ENCODE results near the gene HSD17B10.

DNA sequence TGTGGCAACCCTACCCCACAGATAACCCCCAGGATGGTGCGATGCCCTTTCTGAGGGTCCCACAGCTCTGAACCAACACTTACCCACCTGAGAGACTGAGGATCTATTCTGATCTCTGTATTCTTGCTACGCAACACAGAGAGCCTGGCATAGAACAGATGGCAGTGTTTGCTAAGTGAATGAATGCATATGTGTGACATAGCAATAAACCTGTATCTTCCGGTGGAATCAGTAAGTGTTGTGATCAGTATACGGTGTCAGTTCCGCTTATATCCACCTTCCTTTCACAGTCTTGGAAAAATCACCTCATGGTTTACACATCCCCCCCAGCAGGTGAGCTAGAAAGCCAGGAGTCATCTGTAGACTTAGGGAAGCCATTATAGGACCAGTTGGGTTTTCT, 5.9 kb upstream of the HSD17B10 start:
- TF ChIP-seq, protein P1, sequence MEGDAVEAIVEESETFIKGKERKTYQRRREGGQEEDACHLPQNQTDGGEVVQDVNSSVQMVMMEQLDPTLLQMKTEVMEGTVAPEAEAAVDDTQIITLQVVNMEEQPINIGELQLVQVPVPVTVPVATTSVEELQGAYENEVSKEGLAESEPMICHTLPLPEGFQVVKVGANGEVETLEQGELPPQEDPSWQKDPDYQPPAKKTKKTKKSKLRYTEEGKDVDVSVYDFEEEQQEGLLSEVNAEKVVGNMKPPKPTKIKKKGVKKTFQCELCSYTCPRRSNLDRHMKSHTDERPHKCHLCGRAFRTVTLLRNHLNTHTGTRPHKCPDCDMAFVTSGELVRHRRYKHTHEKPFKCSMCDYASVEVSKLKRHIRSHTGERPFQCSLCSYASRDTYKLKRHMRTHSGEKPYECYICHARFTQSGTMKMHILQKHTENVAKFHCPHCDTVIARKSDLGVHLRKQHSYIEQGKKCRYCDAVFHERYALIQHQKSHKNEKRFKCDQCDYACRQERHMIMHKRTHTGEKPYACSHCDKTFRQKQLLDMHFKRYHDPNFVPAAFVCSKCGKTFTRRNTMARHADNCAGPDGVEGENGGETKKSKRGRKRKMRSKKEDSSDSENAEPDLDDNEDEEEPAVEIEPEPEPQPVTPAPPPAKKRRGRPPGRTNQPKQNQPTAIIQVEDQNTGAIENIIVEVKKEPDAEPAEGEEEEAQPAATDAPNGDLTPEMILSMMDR (IDR thresholded peaks at IDR 0.05): no peak
- no peak for TF ChIP-seq EZH2 (IDR thresholded peaks at IDR 0.05; ENCODE audit: borderline replicate concordance, insufficient read depth, low read depth, low read length, poor library complexity, severe bottlenecking)
